ENCODE data around the gene SHISAL2A.
"Not testable (repeated sequence)": the region's sequence is repeated elsewhere in the genome, so short reads cannot be mapped to it uniquely, and the experiment has no call there.

Gene SHISAL2A

GRCh38 chr1:52679498-52679897, 46.5 kb downstream of the SHISAL2A start:
- no peak for DNase-seq (ENCODE audit: extremely low read depth, low read depth)
- no peak overlapping the region for H3K4me3 ChIP-seq (replicated peaks; ENCODE audit: low read depth, low read length)
- no peak for TF ChIP-seq CTCF (IDR thresholded peaks at IDR 0.05; ENCODE audit: low read depth, low read length, missing control alignments)

GRCh38 chr1:52680353-52680752, 47.4 kb downstream of the SHISAL2A start:
- no peak for DNase-seq (ENCODE audit: extremely low read depth, low read depth)
- no peak overlapping the region for H3K4me3 ChIP-seq (replicated peaks; ENCODE audit: low read depth, low read length)
- TF ChIP-seq CTCF (IDR thresholded peaks at IDR 0.05; ENCODE audit: low read depth, low read length, missing control alignments), result no peak

GRCh38 chr1:52681136-52681535, 48.2 kb downstream of the SHISAL2A start:
- DNase-seq (ENCODE audit: extremely low read depth, low read depth), result no peak
- TF ChIP-seq CTCF (IDR thresholded peaks at IDR 0.05; ENCODE audit: low read depth, low read length, missing control alignments), result no peak

DNA sequence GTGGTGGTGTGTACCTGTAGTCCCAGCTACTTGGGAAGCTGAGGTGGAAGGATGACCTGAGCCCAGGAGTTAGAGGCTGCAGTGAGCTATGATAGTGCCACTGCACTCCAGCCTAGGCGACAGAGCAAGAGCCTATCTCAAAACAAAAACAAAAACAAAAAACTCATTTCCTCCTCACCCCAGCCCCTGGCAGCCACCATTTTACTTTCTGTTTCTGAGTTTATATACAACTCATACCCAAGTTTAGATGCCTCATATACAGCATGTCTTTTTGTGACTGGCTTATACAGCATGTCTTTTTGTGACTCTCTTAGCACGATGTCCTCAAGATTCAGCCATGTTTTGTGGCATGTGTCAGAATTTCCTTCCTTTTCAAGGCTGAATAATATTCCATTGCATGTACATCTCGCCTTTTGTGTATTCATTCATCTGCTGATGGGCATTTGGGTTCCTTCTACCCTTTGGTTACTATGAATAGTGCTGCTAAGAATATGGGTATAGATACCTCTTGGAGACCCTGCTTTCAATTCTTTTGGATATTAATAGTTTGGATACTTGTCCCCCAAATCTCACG, 50.5 kb downstream of the SHISAL2A start:
- no peak for TF ChIP-seq CTCF (IDR thresholded peaks at IDR 0.05; ENCODE audit: low read depth, low read length, missing control alignments)
- DNase-seq (ENCODE audit: extremely low read depth, low read depth), result no peak
- no peak overlapping the region for H3K4me3 ChIP-seq (replicated peaks; ENCODE audit: low read depth, low read length)

More at GRCh38 chr1:52681136-52681535, 48.2 kb downstream of the SHISAL2A start:
- no peak overlapping the region for H3K4me3 ChIP-seq (replicated peaks; ENCODE audit: low read depth, low read length)

GRCh38 chr1:52684545-52684944, 51.6 kb downstream of the SHISAL2A start:
- no peak for DNase-seq (ENCODE audit: extremely low read depth, low read depth)
- H3K4me3 ChIP-seq (replicated peaks; ENCODE audit: low read depth, low read length), result no peak overlapping the region
- TF ChIP-seq CTCF (IDR thresholded peaks at IDR 0.05; ENCODE audit: low read depth, low read length, missing control alignments), result no peak

GRCh38 chr1:52686261-52686751, 53.3 kb downstream of the SHISAL2A start:
- not testable (repeated sequence) for DNase-seq (ENCODE audit: extremely low read depth, low read depth); H3K4me3 ChIP-seq (replicated peaks; ENCODE audit: low read depth, low read length)
- peak; percentile 70 for TF ChIP-seq CTCF (IDR thresholded peaks at IDR 0.05; ENCODE audit: low read depth, low read length, missing control alignments)

DNA sequence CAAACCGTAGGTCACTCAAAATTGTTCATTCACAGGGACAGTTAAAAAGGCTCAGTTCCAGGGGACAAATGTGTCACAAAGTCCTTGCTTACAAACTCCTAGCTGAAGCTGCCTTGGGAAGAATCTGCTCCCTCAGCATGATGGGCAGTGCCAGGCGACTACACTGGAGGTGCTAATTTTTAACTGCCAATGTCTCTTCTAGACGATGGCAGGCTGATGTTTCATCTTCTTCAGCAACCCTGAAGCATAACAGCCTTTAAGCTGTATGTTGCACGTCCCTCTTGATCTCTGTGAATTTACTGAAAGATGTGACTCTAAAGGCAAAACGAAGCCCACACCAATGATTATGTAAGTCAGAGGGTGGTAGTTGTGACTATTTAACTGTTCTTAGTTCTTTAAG, 53.9 kb downstream of the SHISAL2A start:
- TF ChIP-seq CTCF (IDR thresholded peaks at IDR 0.05; ENCODE audit: low read depth, low read length, missing control alignments), result no peak
- H3K4me3 ChIP-seq (replicated peaks; ENCODE audit: low read depth, low read length), result no peak overlapping the region
- no peak for DNase-seq (ENCODE audit: extremely low read depth, low read depth)

Measured in HFF-Myc (cell line).